WTC11 (cell line): ENCODE data around the gene MYL5. TPM values are rescaled to one million over a fixed set of nuclear protein-coding genes. Genes with fewer than 3 reads are reported as not detected.

ENCODE experiments used
- ATAC-seq: fragments of 200-7000 bp; cut with Tn5 transposase; 2 replicates; pipeline ENCODE4 v1.10.0; 2021; ENCODE audit warnings: mild to moderate bottlenecking, moderate library complexity
- CTCF ChIA-PET: fragments of 300-600 bp; sonication (Branson Sonifier 250); formaldehyde crosslinking; loops from one replicate; lab custom pipeline; 2021; ENCODE audit warnings: antibody characterized with exemption; lab: Charles Lee
- POLR2A ChIA-PET: fragments of 350-600 bp; sonication (Branson Sonifier 250); formaldehyde crosslinking; loops from one replicate; lab custom pipeline; 2021; ENCODE audit warnings: antibody characterized with exemption; lab: Charles Lee
- DNase-seq: peaks from one replicate; pipeline ENCODE4 v3.0.0; 2021; ENCODE audit warnings: low spot score
- H3K27ac Mint-ChIP-seq: 2 replicates; pipeline ENCODE4 v1.8.0; 2021; ENCODE audit warnings: mixed read lengths
- H3K27me3 Mint-ChIP-seq: 2 replicates; pipeline ENCODE4 v1.8.0; 2021; ENCODE audit warnings: low read depth, mild to moderate bottlenecking, moderate library complexity, mixed read lengths
- H3K36me3 Mint-ChIP-seq: 2 replicates; pipeline ENCODE4 v1.8.0; 2021; ENCODE audit warnings: mixed read lengths
- H3K4me1 Mint-ChIP-seq: 2 replicates; pipeline ENCODE4 v1.8.0; 2022; ENCODE audit warnings: mixed read lengths
- H3K4me3 Mint-ChIP-seq: 2 replicates; pipeline ENCODE4 v1.8.0; 2021; ENCODE audit warnings: mild to moderate bottlenecking, moderate library complexity, mixed read lengths
- H3K9me3 Mint-ChIP-seq: 2 replicates; pipeline ENCODE4 v1.8.0; 2021; ENCODE audit warnings: mixed read lengths
- ATF6 ChIP-seq: sonication (generic); formaldehyde crosslinking; IDR thresholded peaks from 2 replicates; pipeline ENCODE4 v1.8.1; 2023; ENCODE audit warnings: mild to moderate bottlenecking, missing genetic modification reagents
- E2F4 ChIP-seq: sonication (generic); formaldehyde crosslinking; IDR thresholded peaks from 2 replicates; pipeline ENCODE4 v1.8.1; 2022; ENCODE audit warnings: low read depth, mild to moderate bottlenecking, moderate library complexity, missing genetic modification reagents, borderline replicate concordance
- ERG ChIP-seq: fragments of 250-450 bp; sonication (Bioruptor Pico); IDR thresholded peaks from 2 replicates; pipeline ENCODE4 v1.8.0; 2021; ENCODE audit warnings: mild to moderate bottlenecking
- ETV6 ChIP-seq: sonication (generic); formaldehyde crosslinking; IDR thresholded peaks from 2 replicates; pipeline ENCODE4 v1.8.1; 2022; ENCODE audit warnings: mild to moderate bottlenecking, missing genetic modification reagents
- FOXP1 ChIP-seq: sonication (generic); formaldehyde crosslinking; IDR thresholded peaks from 2 replicates; pipeline ENCODE4 v1.8.0; 2022; ENCODE audit warnings: missing genetic modification reagents, mild to moderate bottlenecking, moderate library complexity, borderline replicate concordance
- GRHL2 ChIP-seq: fragments of 250-450 bp; sonication (Bioruptor Pico); IDR thresholded peaks from 2 replicates; pipeline ENCODE4 v1.8.0; 2022; ENCODE audit warnings: mild to moderate bottlenecking, moderate library complexity; ENCODE audit not compliant: insufficient replicate concordance, severe bottlenecking
- NFYB ChIP-seq: sonication (generic); formaldehyde crosslinking; conservative IDR thresholded peaks from 2 replicates; pipeline ENCODE4 v1.8.0; 2022; ENCODE audit warnings: low read depth, missing genetic modification reagents
- NR2C2 ChIP-seq: sonication (generic); formaldehyde crosslinking; IDR thresholded peaks from 2 replicates; pipeline ENCODE4 v1.8.0; 2022; ENCODE audit warnings: mild to moderate bottlenecking, missing genetic modification reagents
- OVOL2 ChIP-seq: fragments of 250-450 bp; sonication (Bioruptor Pico); IDR thresholded peaks from 2 replicates; pipeline ENCODE4 v1.9.0; 2021; ENCODE audit warnings: mild to moderate bottlenecking, borderline replicate concordance
- PRDM15 ChIP-seq: sonication (generic); formaldehyde crosslinking; IDR thresholded peaks from 2 replicates; pipeline ENCODE4 v1.8.0; 2022; ENCODE audit warnings: missing genetic modification reagents
- SP1 ChIP-seq: sonication (generic); formaldehyde crosslinking; conservative IDR thresholded peaks from 2 replicates; pipeline ENCODE4 v1.8.1; 2022; ENCODE audit warnings: missing genetic modification reagents
- ZNF138 ChIP-seq: sonication (generic); formaldehyde crosslinking; conservative IDR thresholded peaks from 2 replicates; pipeline ENCODE4 v1.8.1; 2022; ENCODE audit warnings: mild to moderate bottlenecking, moderate library complexity, missing genetic modification reagents
- ZNF219 ChIP-seq: sonication (generic); formaldehyde crosslinking; IDR thresholded peaks from 2 replicates; pipeline ENCODE4 v1.8.0; 2023; ENCODE audit warnings: missing genetic modification reagents, mild to moderate bottlenecking, borderline replicate concordance
- ZNF423 ChIP-seq: fragments of 250-450 bp; sonication (Bioruptor Pico); IDR thresholded peaks from 2 replicates; pipeline ENCODE4 v2.1.2; 2022; ENCODE audit warnings: mild to moderate bottlenecking, moderate library complexity
- ZNF425 ChIP-seq: fragments of 250-450 bp; sonication (Bioruptor Pico); conservative IDR thresholded peaks from 2 replicates; pipeline ENCODE4 v1.9.0; 2021; ENCODE audit warnings: mild to moderate bottlenecking
- total RNA-seq: library from RNA; stranded (reverse); gene quantifications from 3 replicates; pipeline ENCODE4 v1.2.3, GENCODE V29; 2021

The MYL5 gene
- total RNA-seq, 1 experiment from 2014 or later = 22.2 TPM

- ATAC-seq = no peak
- no peak overlapping the region for H3K4me3 Mint-ChIP-seq
- TF ChIP-seq ETV6 = no peak
- no peak for TF ChIP-seq SP1 (CRISPR knock-in tag)
- TF ChIP-seq ZNF423 (CRISPR knock-in tag) = no peak
- no peak for TF ChIP-seq FOXP1
- TF ChIP-seq ATF6 = no peak
- no peak for TF ChIP-seq ZNF425 (CRISPR knock-in tag)
- no peak for TF ChIP-seq ZNF138 (CRISPR knock-in tag)
- TF ChIP-seq OVOL2 (CRISPR knock-in tag) = no peak
- no peak for TF ChIP-seq ERG (CRISPR knock-in tag)
- TF ChIP-seq PRDM15 (CRISPR knock-in tag) = no peak
- TF ChIP-seq NFYB (CRISPR knock-in tag) = no peak
- TF ChIP-seq E2F4 (CRISPR knock-in tag) = no peak
- TF ChIP-seq GRHL2 (CRISPR knock-in tag) = no peak
- TF ChIP-seq NR2C2 (CRISPR knock-in tag) = no peak
- TF ChIP-seq ZNF219 (CRISPR knock-in tag) = no peak
- TF ChIP-seq, all 79 proteins: peak for 0
- ChIA-PET CTCF (interaction anchor here (2.3 to 2.6 kb wide), 2 partner anchors 16 to 41 kb away, joined by 13 read pairs; no protein-coding TSS in a partner anchor), POLR2A (no interaction called here)
- Mint-ChIP-seq H3K4me1 (peaks cover 2% of the 10 kb centered on the region; the same call in 1 of the 2 replicates), H3K27me3 (no peaks in the 10 kb centered on the region), H3K27ac (peak overlapping the region; percentile 55; the same call in 1 of the 2 replicates), H3K36me3 (peaks cover 15% of the 10 kb centered on the region), H3K9me3 (no peaks in the 10 kb centered on the region)
- DNase-seq = no peak
Measured at GRCh38 chr4:725391-726234, 51.3 kb downstream of the MYL5 start.
